SU-DHL-6 (cell line): Measurements from ENCODE around the gene GNG14.

ENCODE experiments used
- CTCF ChIP-seq: fragments of 200-600 bp; sonication (generic); IDR thresholded peaks from one replicate; pipeline ENCODE4 v1.5.1; 2017; ENCODE audit warnings: antibody characterized with exemption, mild to moderate bottlenecking, low read length, moderate library complexity; ENCODE audit not compliant: insufficient read depth, poor library complexity, severe bottlenecking
- EZH2phosphoT487 ChIP-seq: fragments of 200-600 bp; sonication (generic), shearing (Covaris generic); conservative IDR thresholded peaks from 2 replicates; pipeline ENCODE4 v1.6.1; 2018; ENCODE audit warnings: mild to moderate bottlenecking, antibody characterized with exemption, low read length, moderate library complexity, mixed read lengths

DNA sequence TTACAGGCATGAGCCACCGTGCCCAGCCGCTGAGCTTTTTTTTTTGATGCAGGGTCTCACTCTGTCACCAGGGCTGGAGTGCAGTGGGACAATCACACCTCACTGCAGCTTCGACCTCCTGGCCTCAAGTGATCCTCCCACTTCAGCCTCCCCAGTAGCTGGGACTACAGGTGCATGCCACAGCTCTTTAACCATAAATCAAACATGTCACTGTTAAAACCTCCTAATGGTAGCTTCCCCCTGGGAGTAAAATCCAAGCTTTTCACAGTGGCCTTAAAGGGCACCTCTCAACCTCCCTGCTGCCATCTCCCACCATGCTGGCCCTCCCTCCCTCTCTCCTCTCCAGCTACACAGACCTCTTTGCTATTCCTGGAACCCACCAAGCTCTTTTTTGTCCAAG lies 2.0 kb upstream of the GNG14 start:
- TF ChIP-seq CTCF = no peak
- no peak for TF ChIP-seq EZH2phosphoT487
